ENCODE results near the gene ARHGEF7. TPM values are rescaled to one million over a fixed set of nuclear protein-coding genes. Genes with fewer than 3 reads are reported as not detected.

ARHGEF7 gene
- total RNA-seq, 1 donor from 2014 or later, result 57.5 TPM

GRCh38 chr13:111318386-111318785 is 203.3 kb downstream of the ARHGEF7 start:
- TF ChIP-seq CTCF (IDR thresholded peaks at IDR 0.05) (no peak), POLR2AphosphoS5 (IDR thresholded peaks at IDR 0.05; ENCODE audit: insufficient read depth in 1 of 2, low read depth in 1 of 2) (no peak), POLR2A (IDR thresholded peaks at IDR 0.05) (no peak)
- Histone ChIP-seq H3K27me3 (no peaks in the 10 kb centered on the region), H3K36me3 (no peaks in the 10 kb centered on the region), H3K9me3 (no peaks in the 10 kb centered on the region), H3K4me1 (no peaks in the 10 kb centered on the region), H3K27ac (no peak overlapping the region), H3K4me3 (no peak overlapping the region)
- DNase-seq (ENCODE audit: extremely low spot score in 2 of 2), result no peak
- intact Hi-C loops (cut with DNase I), result no loop called here

- Histone ChIP-seq H3K4me3 (no peak overlapping the region), H3K4me1 (no peaks in the 10 kb centered on the region), H3K9me3 (no peaks in the 10 kb centered on the region), H3K36me3 (no peaks in the 10 kb centered on the region), H3K27me3 (no peaks in the 10 kb centered on the region), H3K27ac (no peak overlapping the region)
- TF ChIP-seq POLR2AphosphoS5 (IDR thresholded peaks at IDR 0.05; ENCODE audit: insufficient read depth in 1 of 2, low read depth in 1 of 2), result no peak
- no peak for TF ChIP-seq CTCF (IDR thresholded peaks at IDR 0.05)
- no peak for TF ChIP-seq POLR2A (IDR thresholded peaks at IDR 0.05)
- DNase-seq (ENCODE audit: extremely low spot score in 2 of 2), result no peak
- intact Hi-C loops (cut with DNase I), result no loop called here
Observed at GRCh38 chr13:111319521-111319920, 204.4 kb downstream of the ARHGEF7 start.

GRCh38 chr13:111319998-111320911 is 205.1 kb downstream of the ARHGEF7 start, which contains the start of gene TEX29:
TEX29 (plus strand) TSS chr13:111320642; CDS start chr13:111320891, 249 bp downstream.
- Histone ChIP-seq H3K4me3 (no peak within 1 kb of the TSS), H3K9me3 (no peaks in the 10 kb centered on the region), H3K27me3 (no peaks in the 10 kb centered on the region), H3K4me1 (no peaks in the 10 kb centered on the region), H3K36me3 (no peaks in the 10 kb centered on the region), H3K27ac (no peak within 1 kb of the TSS)
- DNase-seq (ENCODE audit: extremely low spot score in 2 of 2), result no peak
- intact Hi-C loops (cut with DNase I), result no loop called here
- no peak for TF ChIP-seq POLR2AphosphoS5 (IDR thresholded peaks at IDR 0.05; ENCODE audit: insufficient read depth in 1 of 2, low read depth in 1 of 2)
- TF ChIP-seq CTCF (IDR thresholded peaks at IDR 0.05), result no peak
- TF ChIP-seq POLR2A (IDR thresholded peaks at IDR 0.05), result no peak

GRCh38 chr13:111322001-111322915 is 207.1 kb downstream of the ARHGEF7 start:
- H3K4me3 ChIP-seq, result no peak overlapping the region
- no peaks in the 10 kb centered on the region for H3K27me3 ChIP-seq
- no peak overlapping the region for H3K27ac ChIP-seq
- H3K9me3 ChIP-seq, result no peaks in the 10 kb centered on the region
- no peak for DNase-seq (ENCODE audit: extremely low spot score in 2 of 2)
- TF ChIP-seq POLR2A (IDR thresholded peaks at IDR 0.05), result no peak
- no peak for TF ChIP-seq POLR2AphosphoS5 (IDR thresholded peaks at IDR 0.05; ENCODE audit: insufficient read depth in 1 of 2, low read depth in 1 of 2)
- no peak for TF ChIP-seq CTCF (IDR thresholded peaks at IDR 0.05)
- no peaks in the 10 kb centered on the region for H3K4me1 ChIP-seq
- intact Hi-C loops (cut with DNase I), result no loop called here
- H3K36me3 ChIP-seq, result no peaks in the 10 kb centered on the region

All from vagina (tissue), 2 donors.